T1000 (cell line): ENCODE results near the gene MED26.

Experiments used
- DNase-seq: peaks from one replicate; lab custom pipeline; 2025; ENCODE audit warnings: mixed read lengths; lab: John Stamatoyannopoulos, UW

MED26 gene

DNA sequence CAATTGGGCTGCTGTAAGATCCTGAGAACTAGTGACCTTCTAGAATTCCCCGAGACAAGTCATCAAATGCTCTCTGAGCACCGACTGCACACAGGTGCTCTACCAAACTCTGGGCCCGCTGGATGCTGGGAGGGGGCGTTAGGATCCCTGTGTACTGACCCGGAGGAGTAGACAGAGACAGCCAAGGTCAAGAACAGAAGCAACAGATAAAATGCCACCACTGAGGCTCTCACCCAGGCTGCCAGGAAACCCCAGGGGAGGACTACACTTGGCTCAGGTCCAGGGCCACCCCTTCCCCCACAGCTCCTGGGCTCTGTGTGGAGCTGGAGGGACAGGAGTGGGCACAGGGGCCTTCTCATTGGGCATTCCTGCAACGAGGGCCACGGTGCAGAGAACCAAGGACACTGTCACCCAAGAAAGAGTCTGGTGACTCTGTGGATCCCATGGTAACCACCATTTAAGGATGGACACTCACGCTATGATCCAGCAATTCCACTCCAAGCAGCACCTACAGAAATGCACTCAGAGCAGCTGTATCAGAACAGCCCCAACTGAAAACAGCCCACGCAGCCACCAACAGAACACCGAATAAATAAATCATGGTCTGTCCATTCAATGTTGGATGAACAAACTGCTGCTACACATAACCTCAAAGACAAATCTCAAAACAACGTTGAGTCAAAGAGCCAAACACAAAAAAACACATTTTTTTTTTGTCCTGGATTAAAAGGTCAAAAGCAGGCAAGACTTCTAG is 39.0 kb downstream of the MED26 start:
- no peak for DNase-seq

DNA sequence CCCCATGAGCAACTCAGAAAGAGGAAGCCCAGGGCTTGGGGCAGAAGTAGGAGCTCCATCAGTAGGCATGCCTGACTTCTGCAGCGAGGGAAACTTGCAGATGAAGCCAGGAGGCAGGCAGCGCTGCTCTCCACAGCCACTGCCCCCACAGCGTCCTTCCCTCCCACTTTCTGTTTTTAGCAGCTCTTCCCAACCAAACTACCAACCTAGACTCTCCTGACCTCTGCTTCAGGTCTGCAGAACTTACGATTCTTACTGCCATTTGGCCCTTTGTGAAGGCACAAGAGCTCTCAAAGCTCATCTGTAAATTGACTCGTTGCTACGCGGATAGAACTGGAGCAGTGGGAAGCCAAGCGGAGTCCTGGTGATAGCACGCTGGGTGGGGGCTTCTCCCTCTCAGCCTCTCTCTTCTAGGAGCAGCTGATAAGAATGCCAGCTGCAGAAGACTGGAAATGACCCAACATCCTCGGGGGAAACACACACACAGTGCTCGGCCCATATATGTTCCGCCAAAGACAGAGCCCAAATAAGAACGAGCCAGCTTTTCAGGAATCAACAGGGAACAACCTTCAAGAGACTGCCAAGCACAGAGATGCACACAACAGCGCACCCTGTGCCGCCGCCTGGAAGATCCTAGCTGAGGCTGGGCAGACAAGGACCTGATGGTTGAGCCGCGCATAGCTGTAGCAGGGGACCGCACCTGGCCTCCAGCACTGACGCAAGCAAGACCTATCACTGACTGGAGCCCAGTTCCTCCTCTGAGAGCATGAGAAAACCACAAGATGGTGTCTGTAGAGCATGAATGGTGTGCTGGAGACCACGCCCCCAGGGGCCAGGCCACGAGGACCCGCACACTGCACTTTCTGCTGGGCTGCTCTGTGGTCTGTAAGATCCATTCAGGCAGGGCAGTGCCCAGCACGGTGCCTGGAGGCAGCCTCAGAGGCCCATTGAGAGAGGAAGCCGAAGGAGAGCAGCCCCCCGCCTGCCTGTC is 39.9 kb downstream of the MED26 start:
- DNase-seq, result no peak

DNA sequence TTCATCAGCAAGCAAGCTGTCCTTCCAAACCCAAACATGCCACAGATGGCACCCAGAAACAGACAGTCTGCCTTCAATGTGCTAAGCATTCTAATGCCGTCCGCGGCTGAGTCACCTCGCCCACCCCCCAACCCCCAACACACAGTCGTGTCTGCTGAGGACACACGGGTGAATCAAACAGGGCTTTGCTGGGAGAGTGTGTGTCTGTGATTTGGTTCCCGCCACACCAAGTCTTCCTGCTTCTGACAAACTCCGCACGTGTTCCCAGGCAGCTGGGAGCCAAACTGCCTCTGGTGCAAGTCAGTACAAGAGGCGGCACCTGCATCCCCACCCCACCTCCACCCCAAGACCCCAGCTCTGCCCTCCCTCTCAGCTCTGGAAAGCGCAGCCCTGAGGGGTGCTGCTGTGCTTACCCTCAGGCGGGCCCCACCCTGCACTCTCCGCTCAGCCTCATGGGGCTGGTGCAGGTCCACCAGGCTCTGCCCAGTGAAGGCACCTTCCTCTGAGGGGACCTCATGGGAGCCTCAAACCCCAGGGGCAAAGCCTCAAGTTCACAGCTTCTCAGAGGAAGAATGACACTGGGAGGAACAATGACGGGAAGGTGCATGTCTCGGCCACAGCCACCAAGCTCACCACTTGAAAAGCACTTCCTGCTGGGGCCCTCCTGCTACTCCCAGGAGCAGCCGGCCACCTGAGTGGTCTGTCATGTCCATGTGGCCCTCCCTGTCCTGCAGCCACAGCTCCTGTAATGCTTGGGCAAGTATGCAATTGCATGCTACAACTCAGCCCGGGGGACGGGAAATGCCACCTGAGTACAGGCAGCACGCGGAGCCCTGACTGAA is 40.8 kb downstream of the MED26 start:
- no peak for DNase-seq

DNA sequence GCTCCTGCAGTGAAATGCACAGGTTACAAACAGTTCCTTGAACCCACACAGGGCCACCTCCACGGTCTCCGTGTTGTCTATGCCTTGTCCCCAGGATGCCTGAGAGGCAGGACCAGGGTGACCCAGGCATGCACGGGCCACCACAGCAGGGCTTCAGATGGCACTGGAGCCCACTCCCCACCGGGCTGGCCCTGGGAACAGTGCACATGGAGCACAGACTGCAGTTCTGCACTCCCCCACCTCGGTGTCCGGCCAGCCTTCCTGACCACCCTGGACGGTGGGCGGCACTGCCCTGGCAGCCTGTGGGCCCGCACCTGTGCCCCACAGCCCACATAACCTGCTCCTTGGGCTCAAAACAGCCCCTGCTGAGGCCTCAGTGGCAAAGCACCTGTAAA is 41.5 kb downstream of the MED26 start:
- DNase-seq, result no peak

DNA sequence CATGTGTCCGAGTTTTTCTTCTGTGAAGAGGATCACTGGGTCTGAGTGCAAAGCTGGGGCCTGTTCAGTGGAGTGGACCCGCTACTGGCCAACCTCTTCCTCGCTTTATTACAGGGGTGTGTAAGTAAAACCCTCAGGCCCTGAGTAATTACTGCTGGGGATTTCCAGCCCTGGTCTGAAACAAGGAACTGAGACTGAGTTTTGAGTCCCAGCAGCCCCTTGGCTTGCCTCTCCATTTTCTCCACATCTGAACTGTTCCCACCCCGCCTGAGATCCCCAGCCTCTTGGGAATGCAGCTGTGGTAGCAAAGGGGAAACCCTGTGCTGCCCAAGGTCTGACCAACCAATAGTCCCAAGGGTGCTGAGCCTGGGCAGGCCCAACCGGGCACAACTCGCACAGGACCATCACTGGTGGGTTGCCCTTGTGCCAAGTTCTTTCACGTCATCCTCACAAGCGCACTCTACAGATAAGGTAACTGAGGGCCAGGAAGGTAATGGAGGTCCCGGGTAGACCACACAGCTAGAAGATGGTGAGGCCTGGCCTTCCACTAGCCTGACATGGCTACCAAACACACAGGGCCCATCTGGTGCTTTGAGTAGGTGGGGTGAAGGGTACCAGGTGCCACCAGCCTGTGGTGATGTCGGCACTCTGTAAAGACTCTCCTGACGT is 42.1 kb downstream of the MED26 start:
- DNase-seq, result no peak

DNA sequence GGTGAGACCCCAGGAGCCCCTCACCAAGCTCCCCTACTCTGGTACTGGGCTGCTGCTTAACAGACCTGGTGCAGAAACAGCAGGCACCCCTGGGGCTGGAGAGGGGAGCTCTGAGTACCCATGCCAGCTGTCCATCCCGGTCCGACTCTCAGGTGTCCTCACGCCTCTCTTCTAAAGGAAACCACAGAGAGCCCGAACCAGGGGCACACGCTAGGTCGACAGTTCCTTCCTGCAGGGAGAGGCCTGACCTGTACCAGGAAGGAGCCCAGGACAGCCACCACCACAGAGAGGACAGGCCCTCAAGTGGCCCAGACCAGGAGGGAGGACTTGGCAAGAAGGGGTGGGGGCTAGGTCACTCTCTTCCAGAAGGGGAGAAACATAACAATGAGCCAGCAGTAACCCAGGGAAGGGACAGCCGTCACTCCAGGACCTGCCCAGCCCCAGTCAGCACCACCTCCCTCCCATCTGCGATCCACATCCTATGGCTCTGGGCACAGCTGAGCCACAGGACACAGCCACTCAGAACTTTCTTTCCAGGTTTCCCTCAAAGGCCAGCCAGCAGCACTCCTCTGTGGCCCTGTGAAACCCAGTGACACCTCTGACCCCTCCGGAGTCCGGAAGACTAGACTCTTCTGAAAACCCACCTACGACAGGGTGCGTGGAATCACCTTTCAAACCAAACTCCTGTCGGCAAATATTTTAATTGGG is 42.8 kb downstream of the MED26 start:
- no peak for DNase-seq

DNA sequence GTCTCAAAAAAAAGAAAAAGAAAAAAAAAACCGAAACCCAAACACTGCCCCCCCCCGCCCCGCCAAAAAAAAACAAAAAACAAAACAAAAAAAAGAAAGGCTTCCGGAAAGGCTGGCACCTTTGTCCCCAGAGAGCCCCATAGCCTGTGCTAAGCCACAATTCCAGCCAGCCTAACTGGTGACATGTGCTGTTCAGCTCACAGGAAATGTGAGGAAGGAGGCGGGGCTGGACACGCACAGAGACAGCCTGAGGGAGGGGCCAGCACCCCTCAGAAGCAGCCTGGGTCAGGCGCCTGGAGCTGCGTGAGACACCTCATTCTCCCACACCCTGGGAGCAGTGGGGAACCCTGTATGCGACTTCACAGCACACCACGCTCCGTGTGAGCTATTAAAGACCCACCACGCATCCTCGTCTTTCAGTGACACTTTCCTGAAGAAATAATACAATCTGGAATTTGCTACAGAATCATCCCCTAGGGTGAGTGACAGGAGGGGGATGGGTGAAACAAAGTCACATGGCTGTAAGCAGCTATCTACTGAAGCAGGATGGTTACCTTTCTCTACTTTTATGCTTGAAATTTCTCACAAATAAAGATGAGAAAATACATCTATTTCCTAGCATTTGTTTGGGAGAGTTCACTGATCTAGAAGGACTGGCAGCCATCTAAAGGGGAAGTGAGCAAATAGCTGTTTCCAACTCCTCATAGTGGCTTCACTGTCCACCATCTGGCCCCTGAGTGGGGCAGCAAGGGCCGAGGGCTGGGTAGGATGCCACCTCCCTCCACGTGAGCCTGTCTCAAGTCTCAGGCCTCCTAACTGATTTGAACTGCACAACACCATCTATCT is 43.5 kb downstream of the MED26 start:
- no peak for DNase-seq

DNA sequence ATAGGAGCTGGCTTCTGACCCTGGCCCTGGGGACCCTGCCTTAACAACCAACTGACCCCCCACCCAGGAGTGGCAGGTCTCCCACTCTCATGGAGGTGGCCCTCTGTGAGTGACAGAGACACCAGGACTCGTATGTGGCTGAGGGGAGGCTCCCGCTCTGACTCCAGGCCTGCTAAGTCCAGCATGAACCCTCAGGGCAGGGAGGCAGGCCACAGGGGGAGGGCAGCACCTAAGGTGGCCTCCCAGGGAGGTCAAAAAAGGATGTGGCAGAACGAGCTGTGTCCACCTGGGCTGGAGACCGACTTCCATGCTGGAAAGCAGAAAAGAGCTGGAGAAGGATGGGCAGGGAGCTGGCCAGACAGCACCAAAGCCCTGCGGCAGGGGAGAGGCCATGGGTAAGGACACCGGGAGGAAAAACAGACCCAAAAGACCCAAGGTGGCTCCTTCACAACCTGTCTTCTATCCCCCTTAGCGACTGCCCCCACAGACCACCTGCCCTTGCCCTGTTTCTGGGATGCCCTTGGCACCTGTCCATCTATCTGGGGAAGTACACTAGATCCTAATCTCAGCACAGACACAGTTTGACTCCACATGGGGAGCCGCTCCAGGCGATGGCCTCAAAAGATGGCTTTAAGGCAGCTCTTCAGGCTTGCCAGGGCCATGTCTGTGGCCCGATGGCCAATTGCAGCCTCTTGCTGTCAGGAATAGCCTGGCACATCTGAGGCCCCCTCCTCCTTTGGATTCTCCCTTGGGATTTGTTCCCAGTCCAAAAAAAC is 45.3 kb downstream of the MED26 start:
- no peak for DNase-seq

DNA sequence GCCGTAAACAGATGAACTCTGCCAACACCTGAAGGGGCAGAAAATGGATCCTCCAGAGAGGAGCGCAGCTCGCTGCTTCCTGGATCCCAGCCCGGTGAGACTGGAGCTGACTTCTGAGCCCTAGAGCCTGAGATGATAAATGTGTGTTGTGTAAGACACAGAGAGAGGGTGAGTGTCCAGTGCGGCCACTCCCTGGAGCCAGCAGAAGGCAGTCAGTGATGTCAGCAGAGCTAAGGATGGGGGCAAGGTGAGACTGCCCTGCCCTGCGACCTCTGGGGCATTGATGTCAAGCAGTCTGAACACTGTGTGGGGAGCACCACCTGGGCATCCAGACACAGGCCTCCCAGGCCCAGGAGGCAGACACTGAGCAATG is 46.0 kb downstream of the MED26 start:
- no peak for DNase-seq

DNA sequence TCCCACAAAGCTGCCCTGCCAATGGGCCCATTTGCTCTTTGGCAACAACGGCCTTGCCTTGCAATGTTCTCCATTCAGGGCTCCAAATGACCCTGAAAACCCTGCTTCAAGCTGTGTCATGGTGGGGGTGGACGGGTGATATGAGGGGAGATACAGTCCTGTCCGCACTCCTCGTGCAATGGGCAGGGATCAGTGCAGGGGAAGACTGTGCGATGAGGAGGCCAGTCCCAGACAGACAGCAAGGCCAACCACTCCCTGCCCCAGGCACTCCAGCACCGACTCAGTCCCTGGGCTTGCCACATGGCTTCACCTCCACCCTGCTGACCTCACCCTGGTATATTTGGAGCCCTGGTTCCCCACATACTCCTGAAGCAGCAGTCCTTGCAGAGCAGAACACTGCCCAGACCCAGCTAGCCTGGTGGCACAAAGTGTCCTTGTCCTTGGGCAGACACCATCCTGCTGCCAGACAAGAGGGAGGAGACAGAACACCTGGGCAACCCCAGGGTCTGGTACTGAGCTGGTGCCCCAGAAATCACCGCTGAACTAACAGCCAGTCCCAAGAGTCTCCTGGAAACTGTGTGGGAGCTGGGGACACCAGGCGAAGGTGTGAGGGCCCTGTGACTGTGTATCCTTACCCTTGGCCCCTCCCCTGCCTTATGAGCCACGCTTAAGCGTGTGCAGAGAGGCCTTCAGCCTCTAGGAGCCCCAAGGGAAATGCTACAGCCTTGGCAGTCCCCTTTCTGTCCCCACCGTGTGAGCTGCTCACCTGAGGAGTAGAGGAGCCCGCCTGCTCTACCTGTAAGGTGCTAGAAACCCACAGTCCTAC is 46.6 kb downstream of the MED26 start:
- DNase-seq, result no peak

DNA sequence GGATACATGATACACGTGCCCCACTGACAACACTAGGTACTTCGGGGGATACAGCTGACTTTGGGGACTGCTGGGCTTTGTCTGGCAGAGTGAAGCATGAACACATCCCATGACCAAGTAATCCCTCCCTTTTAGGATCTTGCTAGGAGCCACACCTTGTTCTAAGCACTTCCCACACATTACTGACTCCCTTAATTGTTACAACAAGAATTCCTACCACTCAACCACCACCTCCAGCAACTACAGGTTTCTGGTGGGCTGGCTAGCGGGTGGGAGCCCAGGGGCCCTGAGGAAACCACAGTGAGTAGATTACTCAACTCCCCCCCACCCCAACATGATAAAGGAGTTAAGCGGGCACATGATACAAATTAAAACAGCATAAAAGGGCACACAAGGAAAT is 48.6 kb downstream of the MED26 start:
- DNase-seq, result no peak

DNA sequence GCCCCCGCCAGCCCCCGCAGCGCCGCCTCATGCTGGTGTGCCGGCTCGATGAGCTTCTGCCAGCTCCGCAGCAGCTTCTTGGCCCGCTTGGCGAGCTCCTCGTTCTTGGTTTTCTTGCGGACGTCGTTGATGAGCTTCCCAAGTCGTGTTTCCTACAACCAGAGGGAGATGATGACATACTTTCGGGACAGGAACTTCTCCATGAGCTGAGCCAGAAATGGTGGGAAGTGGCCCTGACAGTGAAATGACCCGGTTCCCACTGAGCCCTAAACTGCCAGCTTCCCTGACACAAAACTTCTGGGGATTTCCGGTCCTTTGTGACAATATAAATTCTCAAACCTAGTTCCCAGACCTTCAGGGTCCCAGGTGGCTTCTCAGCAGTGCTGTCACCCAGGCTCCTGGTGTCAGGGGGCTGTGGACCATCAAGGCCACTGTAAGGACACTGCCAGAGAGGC is 50.4 kb downstream of the MED26 start:
- DNase-seq, result no peak

DNA sequence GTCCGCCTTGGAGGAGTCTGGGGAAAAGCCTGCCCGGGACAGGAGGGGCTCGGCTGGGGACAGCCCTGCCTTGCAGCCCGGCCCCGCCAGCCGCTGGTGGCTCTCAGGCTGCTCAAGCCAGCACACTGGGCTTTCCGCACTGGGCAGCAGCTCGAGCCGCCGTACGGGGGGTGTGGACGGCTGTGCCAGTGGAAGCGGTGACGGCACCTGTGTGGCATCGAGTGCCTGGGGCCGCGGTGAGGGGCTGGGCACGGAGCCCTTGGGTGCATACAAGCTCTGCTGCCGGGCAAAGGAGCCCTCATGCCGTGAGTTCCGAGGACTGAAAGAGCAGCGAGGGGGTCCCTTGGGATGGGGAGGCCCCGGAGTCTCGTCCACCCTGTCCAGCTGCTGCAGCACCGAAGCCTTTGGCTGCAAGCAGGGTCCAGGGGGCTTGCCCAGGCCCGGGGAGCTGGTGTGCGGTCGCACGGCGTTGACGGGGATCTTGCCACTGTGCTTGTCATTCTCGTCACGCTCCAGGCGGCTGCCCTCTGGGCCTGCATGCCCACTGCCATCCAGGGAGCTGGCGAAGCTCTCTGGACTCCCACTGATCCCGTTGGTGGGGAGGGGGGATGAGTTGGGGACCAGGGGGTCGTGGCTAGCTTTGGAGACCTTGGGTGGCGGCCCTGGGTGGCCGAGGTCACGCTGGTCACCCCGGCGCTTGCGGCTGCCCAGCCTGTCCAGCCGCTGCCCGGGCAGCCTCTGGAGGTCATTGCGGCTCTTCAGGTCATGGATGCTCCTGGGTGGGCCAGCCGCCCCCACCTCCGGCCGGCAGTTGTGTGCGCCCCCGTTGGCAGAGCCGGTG is 51.1 kb downstream of the MED26 start:
- no peak for DNase-seq

DNA sequence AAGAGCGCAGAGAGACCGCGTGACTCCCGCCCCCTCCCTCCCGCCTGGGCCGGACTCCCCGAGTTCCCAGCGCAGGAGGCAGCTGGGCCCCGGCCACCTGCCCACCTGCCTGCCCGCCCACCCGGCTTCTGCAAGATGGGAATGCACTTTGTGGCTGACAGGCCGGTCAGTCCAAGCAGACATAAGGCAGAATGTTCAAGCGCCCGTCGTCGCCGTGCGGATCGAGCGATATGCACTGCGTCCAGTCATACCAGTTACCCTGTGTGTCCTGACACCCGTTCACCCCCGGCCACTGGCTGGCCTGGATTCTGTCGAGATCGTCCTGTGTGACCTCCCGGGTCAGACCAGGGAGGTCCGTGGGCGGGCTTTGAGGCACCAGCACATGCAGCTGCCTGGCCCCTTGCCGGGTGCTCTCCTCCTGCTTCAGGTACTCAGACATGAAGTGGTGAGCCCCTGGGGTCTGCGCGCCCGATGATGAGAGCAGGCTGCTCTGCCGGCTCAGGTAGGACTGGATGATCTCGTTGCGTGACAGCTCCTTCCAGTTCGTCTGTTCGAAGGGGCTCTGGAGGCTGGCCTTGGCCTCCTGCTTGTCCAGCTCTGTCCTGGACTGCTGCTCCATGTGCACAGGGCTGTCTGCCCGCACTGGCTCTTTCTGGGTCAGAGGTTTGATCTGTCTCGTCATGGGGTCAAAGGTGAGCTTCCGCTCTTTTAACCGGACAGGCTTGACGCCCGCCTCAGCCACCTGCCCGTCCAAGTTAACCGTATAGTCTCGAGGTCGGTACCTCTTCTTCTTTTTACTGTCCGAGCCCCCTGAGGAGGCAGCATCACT is 51.9 kb downstream of the MED26 start:
- DNase-seq, result no peak

DNA sequence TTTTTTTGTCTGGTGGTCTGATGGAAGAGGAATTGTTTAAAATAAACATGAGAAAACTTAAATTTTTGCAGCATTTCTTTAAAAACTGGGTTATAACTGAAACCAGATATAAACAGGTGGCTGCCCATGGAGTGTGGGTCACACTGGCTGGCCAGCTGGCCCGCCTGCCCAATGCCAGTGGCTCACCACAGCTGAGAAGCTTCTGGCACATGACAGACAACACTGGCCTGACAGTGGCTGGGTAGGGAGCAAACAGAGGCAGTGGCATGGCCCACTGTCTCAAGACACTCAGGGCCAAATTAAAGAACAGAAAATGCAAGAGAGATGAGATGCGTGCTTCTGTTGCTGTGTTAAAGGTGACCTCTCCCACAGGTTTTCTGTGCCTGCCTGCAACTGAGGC is 52.7 kb downstream of the MED26 start:
- no peak for DNase-seq

DNA sequence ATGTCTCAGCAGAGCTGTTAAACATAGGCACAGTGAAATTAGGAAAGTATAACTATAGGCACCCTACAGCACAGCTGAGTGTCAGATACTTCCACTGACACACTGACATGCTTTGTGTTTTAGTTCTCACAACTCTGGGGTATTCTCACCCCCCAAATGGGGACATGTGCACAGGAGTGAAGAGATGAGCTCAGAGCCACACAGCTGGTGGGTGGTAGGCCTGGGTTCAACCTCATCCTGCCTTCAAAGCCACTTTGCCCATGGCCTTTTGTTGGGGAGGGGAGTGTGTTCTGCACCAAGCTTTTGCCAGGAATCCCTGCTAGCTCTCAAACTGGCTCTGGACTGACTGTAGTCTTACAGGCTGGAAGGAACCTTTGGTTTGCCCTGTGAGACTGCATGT is 54.1 kb downstream of the MED26 start:
- no peak for DNase-seq

DNA sequence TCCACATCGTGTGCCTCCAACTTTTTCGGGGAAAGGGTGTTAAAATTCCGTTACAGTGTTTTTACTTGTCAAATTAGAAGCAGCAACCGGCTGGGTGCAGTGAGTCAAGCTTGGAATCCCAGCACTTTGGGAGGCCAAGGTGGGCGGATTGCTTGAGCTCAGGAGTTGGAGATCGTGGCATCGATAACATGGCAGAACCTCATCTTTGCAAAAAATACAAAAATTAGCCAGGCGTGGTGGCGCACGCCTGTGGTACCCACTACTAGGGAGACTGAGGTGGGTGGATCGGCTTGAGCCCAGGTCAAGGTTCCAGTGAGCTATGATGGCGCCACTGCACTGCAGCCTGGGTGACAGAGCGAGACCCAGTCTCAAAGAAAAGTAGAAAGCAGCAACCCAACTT is 54.7 kb downstream of the MED26 start:
- DNase-seq, result no peak
